LNCAP (cell line): ENCODE measurements around the gene SNAP91.

Experiments
- TF ChIP-seq, protein P1 (sequence below): fragments of 450-650 bp; IDR thresholded peaks from 2 replicates; pipeline ENCODE4 v1.5.1; 2017; ENCODE audit warnings: mild to moderate bottlenecking

The SNAP91 gene

DNA sequence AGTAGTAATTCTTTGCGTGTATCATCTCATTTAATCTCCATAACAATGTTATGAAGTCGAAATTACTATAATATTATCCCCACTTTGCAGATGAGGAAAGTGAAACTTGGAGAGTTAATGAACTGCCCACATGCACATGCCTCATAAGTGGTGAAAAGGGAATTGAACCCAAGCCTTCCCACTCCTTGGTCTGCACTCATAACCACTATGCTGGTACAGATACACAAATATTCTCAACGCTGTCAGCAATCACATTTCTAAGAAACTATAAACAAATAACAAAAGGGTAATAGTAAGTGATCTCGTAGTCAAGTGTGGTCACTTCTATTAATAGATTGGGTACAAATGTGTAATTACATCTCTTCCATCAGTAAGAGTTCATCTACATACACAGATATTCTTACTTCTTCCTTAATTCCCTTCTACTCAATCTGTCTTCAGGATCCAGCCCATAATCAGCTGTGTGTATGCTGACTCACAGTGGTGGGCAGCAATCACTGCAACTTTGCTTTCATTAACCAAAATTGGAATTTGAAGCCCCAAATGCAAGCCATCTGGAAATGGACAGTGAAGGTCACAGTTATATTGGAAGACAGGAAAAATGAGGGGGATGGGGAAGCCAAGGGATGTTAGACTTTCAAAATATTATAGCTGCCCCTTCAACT is 190.0 kb downstream of the SNAP91 start:
- TF ChIP-seq, protein P1, sequence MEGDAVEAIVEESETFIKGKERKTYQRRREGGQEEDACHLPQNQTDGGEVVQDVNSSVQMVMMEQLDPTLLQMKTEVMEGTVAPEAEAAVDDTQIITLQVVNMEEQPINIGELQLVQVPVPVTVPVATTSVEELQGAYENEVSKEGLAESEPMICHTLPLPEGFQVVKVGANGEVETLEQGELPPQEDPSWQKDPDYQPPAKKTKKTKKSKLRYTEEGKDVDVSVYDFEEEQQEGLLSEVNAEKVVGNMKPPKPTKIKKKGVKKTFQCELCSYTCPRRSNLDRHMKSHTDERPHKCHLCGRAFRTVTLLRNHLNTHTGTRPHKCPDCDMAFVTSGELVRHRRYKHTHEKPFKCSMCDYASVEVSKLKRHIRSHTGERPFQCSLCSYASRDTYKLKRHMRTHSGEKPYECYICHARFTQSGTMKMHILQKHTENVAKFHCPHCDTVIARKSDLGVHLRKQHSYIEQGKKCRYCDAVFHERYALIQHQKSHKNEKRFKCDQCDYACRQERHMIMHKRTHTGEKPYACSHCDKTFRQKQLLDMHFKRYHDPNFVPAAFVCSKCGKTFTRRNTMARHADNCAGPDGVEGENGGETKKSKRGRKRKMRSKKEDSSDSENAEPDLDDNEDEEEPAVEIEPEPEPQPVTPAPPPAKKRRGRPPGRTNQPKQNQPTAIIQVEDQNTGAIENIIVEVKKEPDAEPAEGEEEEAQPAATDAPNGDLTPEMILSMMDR, result peak; percentile 24; the same call in 1 of the 2 replicates

DNA sequence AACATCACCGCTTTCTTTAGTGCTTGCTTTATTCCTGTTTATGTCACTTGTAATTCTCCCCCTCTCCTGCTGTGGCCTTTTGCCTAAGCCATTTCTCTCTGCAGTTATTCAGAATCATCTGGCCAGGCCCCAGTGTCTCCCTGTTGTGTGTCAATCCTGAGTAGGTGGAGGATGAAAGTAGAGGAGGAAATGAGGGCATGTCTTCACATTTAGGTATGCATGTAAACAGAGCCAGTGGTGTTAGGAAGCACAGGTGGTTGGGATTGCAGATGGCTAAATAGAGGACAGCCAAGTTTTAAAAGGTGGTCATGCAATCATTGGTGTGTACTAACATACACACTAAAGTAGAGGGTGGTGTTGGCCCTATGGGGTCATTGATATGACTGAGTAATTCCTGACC is 191.4 kb downstream of the SNAP91 start:
- TF ChIP-seq, protein P1, result no peak

DNA sequence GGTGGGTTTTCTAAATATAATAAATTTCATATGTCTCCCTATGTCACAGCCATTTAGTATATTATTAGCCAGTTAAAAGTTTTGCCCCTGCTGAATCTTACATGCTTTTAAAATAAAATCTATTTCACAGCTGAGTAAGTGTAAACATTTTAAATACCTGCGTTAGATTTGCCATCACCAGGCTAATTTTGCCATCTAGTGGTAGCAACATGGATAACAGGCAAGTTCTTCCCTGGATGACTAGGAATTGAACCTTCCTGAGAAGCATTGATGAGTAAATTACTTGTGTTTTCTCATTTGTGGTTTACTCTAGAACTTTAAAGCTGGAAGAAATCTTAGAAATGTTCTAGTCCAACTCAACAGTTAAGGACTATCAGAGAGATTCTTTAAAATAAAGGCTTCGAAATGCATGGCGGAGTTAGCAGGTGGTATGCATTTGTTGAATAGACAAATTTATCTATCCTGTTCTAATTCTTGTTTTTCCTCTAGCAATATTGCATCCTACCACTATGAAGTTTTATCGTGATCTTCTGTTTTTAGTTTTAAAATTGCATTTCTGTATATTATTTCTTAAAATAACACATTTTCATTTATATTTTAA is 193.9 kb downstream of the SNAP91 start:
- TF ChIP-seq, protein P1, result peak; percentile 72

DNA sequence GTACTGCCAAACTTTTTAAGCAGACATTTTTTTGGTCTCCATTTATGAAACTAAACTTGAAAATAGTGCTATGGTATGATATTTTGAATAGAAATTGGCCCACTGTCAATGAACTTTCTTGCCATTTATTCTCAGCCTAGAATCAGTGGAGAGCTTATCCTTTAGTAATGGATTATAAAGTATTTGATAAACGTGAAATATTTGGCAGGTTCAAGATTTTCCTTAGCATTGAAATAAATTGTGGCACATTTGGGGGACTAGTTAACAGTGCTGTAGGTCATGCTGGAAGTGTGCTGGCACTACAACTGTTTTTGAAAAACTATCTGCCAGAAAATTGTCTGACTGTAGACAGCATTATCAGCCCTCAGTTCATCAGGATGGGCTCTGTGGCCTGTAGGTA is 194.4 kb downstream of the SNAP91 start:
- TF ChIP-seq, protein P1, result no peak

DNA sequence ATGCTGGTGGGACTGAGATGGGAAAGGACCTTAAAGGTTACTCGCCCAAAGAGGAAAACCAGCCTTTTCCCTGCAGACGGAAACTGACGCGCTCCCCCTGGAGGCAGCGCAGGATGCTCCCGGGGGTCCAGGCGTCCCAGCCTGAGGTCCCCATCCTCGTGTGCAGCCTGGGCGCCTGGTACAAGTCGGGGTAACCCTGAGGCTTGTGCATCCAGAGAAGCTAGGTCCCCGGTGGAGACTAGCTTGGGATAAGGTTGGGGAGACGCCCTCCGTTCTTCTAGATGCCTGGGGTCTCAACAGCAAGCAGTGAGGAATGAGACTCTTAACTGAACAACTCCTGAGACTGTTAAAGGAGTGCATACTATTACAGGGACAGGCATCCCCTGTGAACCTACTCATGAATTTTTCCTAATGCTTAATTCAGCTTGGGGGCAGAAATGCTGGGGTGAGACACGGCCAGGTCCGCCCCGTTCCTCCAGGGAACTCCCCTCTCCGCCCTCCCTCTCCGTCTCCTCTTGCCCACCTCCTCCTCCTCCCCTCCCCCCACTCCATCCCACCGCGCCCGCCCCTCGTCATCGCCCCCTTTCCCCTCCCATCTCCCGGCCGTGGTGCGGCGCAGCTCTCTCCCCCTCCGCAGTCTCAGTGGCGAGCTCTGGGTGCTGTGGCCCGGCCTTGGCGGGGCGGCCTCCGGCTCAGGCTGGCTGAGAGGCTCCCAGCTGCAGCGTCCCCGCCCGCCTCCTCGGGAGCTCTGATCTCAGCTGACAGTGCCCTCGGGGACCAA is 196.8 kb downstream of the SNAP91 start, which contains the start of gene PRSS35:
Gene PRSS35 (plus strand): TSS at position 634 of the 781 bp plus-strand sequence. CDS start 10,908 bp downstream, outside the sequence.
- TF ChIP-seq, protein P1, result no peak

DNA sequence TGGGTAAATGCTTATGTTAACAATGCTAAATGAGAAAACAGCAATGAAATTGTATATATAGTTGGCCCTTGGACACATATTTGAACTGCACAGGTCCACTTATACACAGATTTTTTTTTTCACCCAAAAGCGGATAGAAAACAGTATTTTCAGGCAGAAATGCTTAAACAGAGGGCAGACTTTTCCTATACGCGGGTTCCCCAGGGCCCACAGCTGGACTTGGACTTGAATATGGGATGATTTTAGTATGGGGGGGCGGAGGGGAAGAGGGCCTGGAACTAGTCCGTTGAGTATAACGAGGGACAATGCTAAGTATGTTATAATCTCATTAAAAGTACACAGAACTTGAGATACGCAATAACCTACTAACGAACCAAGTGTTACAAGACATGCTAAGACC is 197.6 kb downstream of the SNAP91 start:
- TF ChIP-seq, protein P1, result no peak

DNA sequence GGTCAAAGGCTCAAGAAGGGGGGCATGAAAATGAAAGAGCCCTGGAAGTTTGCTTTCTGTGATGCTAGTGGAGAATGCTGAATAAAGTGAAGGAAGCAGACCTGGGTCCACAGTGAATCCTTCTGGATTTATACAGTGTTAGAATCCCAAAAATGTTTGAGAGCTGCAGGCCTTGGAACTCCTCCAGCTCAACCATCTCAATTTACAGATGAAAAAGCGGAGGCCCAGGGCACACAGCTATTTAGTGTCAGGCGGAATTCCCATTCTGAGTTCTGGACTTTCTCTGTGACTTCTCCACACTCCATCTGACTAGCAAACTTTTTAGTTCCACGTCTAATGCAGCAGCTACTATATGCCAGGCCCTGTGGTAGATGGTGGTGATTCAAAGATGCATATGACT is 198.1 kb downstream of the SNAP91 start:
- TF ChIP-seq, protein P1, result no peak
